Liver (tissue), 9 donors: ENCODE results near the gene SLC16A10. TPM values are rescaled to one million over a fixed set of nuclear protein-coding genes. Genes with fewer than 3 reads are reported as not detected.

ENCODE experiments used
- DNase-seq: peaks from one replicate; pipeline ENCODE4 v3.0.0-alpha.2; 2017; ENCODE audit warnings: low spot score
- H3K27ac ChIP-seq, 2 donors: one replicate each; pipeline ENCODE4 v1.7.0; 2013; ENCODE audit warnings: inconsistent platforms in 2 of 2, low read length in 2 of 2, control low read depth in 1 of 2, low read depth in 1 of 2, mild to moderate bottlenecking in 1 of 2
- H3K27me3 ChIP-seq, 4 donors: one replicate each; pipeline versions ENCODE4 v1.6.1 to v1.7.0; 2013; ENCODE audit warnings: low read length in 3 of 4, inconsistent platforms in 1 of 4, mild to moderate bottlenecking in 1 of 4, moderate library complexity in 1 of 4; ENCODE audit not compliant: control insufficient read depth in 4 of 4, insufficient read depth in 4 of 4
- H3K36me3 ChIP-seq, 4 donors: one replicate each; pipeline versions ENCODE4 v1.6.1 to v1.7.0; 2013; ENCODE audit warnings: low read length in 3 of 4, mild to moderate bottlenecking in 3 of 4, low read depth in 1 of 4, moderate library complexity in 1 of 4; ENCODE audit not compliant: control insufficient read depth in 4 of 4, insufficient read depth in 3 of 4
- H3K4me1 ChIP-seq, 4 donors: one replicate each; pipeline versions ENCODE4 v1.6.1 to v1.7.0; 2013; ENCODE audit warnings: low read length in 3 of 4, mild to moderate bottlenecking in 3 of 4, moderate library complexity in 1 of 4; ENCODE audit not compliant: control insufficient read depth in 4 of 4, insufficient read depth in 4 of 4
- H3K4me3 ChIP-seq, 3 donors: one replicate each; pipeline versions ENCODE4 v1.6.1 to v1.7.0; 2013; ENCODE audit warnings: low read length in 3 of 3, control low read depth in 1 of 3, low read depth in 1 of 3, mild to moderate bottlenecking in 1 of 3
- H3K9ac ChIP-seq, 2 donors: one replicate each; pipeline ENCODE4 v1.7.0; 2013; ENCODE audit warnings: low read length in 2 of 2, mild to moderate bottlenecking in 2 of 2, moderate library complexity in 2 of 2, control low read depth in 1 of 2, low read depth in 1 of 2
- H3K9me3 ChIP-seq, 4 donors: one replicate each; pipeline versions ENCODE4 v1.6.1 to v1.7.0; 2013; ENCODE audit warnings: low read length in 3 of 4; ENCODE audit not compliant: control insufficient read depth in 4 of 4
- ATF3 ChIP-seq: IDR thresholded peaks from 2 replicates; pipeline ENCODE4 v1.6.1; 2016; ENCODE audit warnings: antibody characterized with exemption
- CTCF ChIP-seq: fragments of 150-350 bp; IDR thresholded peaks from 2 replicates; pipeline ENCODE4 v1.5.1; 2017; ENCODE audit warnings: improper control_type of control experiment, low read depth, low read length; ENCODE audit not compliant: missing input control
- EGR1 ChIP-seq, 2 donors: IDR thresholded peaks; 2 replicates each; pipeline ENCODE4 v1.6.1; 2016 to 2018; ENCODE audit warnings: antibody characterized with exemption in 2 of 2, low read depth in 2 of 2
- FOXA1 ChIP-seq: IDR thresholded peaks from 2 replicates; pipeline ENCODE4 v1.6.1; 2016; ENCODE audit warnings: antibody characterized with exemption
- FOXA2 ChIP-seq: IDR thresholded peaks from 2 replicates; pipeline ENCODE4 v1.6.1; 2016; ENCODE audit warnings: antibody characterized with exemption
- GABPA ChIP-seq, 2 donors: IDR thresholded peaks in 1 of 2; conservative IDR thresholded peaks in 1 of 2; 2 replicates each; pipeline ENCODE4 v1.6.1; 2016; ENCODE audit warnings: antibody characterized with exemption in 2 of 2, mild to moderate bottlenecking in 1 of 2, moderate library complexity in 1 of 2
- HNF4A ChIP-seq, 2 donors: conservative IDR thresholded peaks; 2 replicates each; pipeline ENCODE4 v1.6.1; 2016; ENCODE audit warnings: antibody characterized with exemption in 2 of 2, mild to moderate bottlenecking in 2 of 2
- HNF4G ChIP-seq: IDR thresholded peaks from 2 replicates; pipeline ENCODE4 v1.6.1; 2016; ENCODE audit warnings: antibody characterized with exemption
- JUND ChIP-seq, 2 donors: IDR thresholded peaks; 2 replicates each; pipeline ENCODE4 v1.6.1; 2016; ENCODE audit warnings: antibody characterized with exemption in 2 of 2
- MAX ChIP-seq: IDR thresholded peaks from 2 replicates; pipeline ENCODE4 v1.6.1; 2016; ENCODE audit warnings: antibody characterized with exemption
- NR2F2 ChIP-seq: IDR thresholded peaks from 2 replicates; pipeline ENCODE4 v1.6.1; 2016; ENCODE audit warnings: antibody characterized with exemption
- RAD21 ChIP-seq, 2 donors: IDR thresholded peaks; 2 replicates each; pipeline ENCODE4 v1.6.1; 2016; ENCODE audit warnings: antibody characterized with exemption in 2 of 2, mild to moderate bottlenecking in 2 of 2
- REST ChIP-seq: IDR thresholded peaks from 2 replicates; pipeline ENCODE4 v1.6.1; 2016; ENCODE audit warnings: antibody characterized with exemption, mild to moderate bottlenecking
- RXRA ChIP-seq, 2 donors: IDR thresholded peaks; 2 replicates each; pipeline ENCODE4 v1.6.1; 2017 to 2018; ENCODE audit warnings: antibody characterized with exemption in 2 of 2, mild to moderate bottlenecking in 1 of 2
- SP1 ChIP-seq: IDR thresholded peaks from 2 replicates; pipeline ENCODE4 v1.6.1; 2018; ENCODE audit warnings: antibody characterized with exemption, mild to moderate bottlenecking
- TAF1 ChIP-seq: conservative IDR thresholded peaks from 2 replicates; pipeline ENCODE4 v1.6.1; 2016; ENCODE audit warnings: antibody characterized with exemption, mild to moderate bottlenecking
- YY1 ChIP-seq: IDR thresholded peaks from 2 replicates; pipeline ENCODE4 v1.6.1; 2016; ENCODE audit warnings: antibody characterized with exemption, mild to moderate bottlenecking
- ZBTB33 ChIP-seq: IDR thresholded peaks from 2 replicates; pipeline ENCODE4 v1.6.1; 2016; ENCODE audit warnings: antibody characterized with exemption
- WGBS: extraction: QIAGEN DNeasy Blood & Tissue Kit; methylation state at CpG from one replicate; pipeline ENCODE4 v1.1.7; 2013; 5-methylcytosine and 5-hydroxymethylcytosine counted together
- polyA plus RNA-seq, 2 donors: library from polyadenylated mRNA; stranded (reverse) in 1 of 2; unstranded in 1 of 2; fragments of 200-250 nt in 1 of 2; fragments of >200 nt in 1 of 2; fragmentation: Nextera tagmentation in 1 of 2; extraction: Ambion mirVana in 1 of 2; gene quantifications; one replicate each; pipeline versions ENCODE4 v1.2.1 to v1.2.3, GENCODE V29; 2013 to 2015
- total RNA-seq, 2 donors: library from RNA; depleted of rRNA; stranded (reverse); fragments of >200 nt; gene quantifications; one replicate each; pipeline ENCODE4 v1.2.3, GENCODE V29; 2014
- donor health status: healthy.
- donor health status: healthy.
- donor health status: healthy.
- donor health status: healthy.
- donor health status: healthy.

SLC16A10 gene
- total and polyA plus RNA-seq, 4 donors: 1.8 to 16.7 (median 8.4) TPM

- TF ChIP-seq FOXA2 (no peak), RXRA (IDR thresholded peaks at IDR 0.05) (no peak), NR2F2 (no peak), TAF1 (no peak), EGR1 (IDR thresholded peaks at IDR 0.05; ENCODE audit: low read depth in 2 of 2) (no peak), JUND (IDR thresholded peaks at IDR 0.05) (no peak), CTCF (no peak)
- no peaks in the 10 kb centered on the region for H3K27me3 ChIP-seq
- DNase-seq: no peak
- H3K4me3 ChIP-seq: no peak overlapping the region
- H3K36me3 ChIP-seq: no peaks in the 10 kb centered on the region
- peaks cover 0 to 6% (median 2%) of the 10 kb centered on the region in 4 donors for H3K4me1 ChIP-seq
- H3K27ac ChIP-seq: no peak overlapping the region
- WGBS: 95% methylated on average over 5 of the region's 5 CpGs
- H3K9ac ChIP-seq: no peak overlapping the region
- no peaks in the 10 kb centered on the region for H3K9me3 ChIP-seq
Observed at GRCh38 chr6:111157412-111157811, 70.1 kb downstream of the SLC16A10 start.

GRCh38 chr6:111159633-111160032 lies 72.3 kb downstream of the SLC16A10 start:
- Histone ChIP-seq H3K4me1 (peaks cover 0 to 6% (median 2%) of the 10 kb centered on the region in 4 donors), H3K9me3 (no peaks in the 10 kb centered on the region), H3K27me3 (no peaks in the 10 kb centered on the region), H3K27ac (no peak overlapping the region), H3K36me3 (no peaks in the 10 kb centered on the region), H3K4me3 (no peak overlapping the region), H3K9ac (no peak overlapping the region)
- no peak for DNase-seq
- no peak for TF ChIP-seq GABPA (IDR thresholded peaks at IDR 0.05 in 1 of 2, conservative IDR thresholded peaks at IDR 0.05 in 1 of 2)
- no peak for TF ChIP-seq HNF4G
- TF ChIP-seq ZBTB33: no peak
- no peak for TF ChIP-seq YY1
- no peak for TF ChIP-seq ATF3
- no peak for TF ChIP-seq HNF4A (conservative IDR thresholded peaks at IDR 0.05)
- no peak for TF ChIP-seq MAX
- no peak for TF ChIP-seq RAD21 (IDR thresholded peaks at IDR 0.05)
- TF ChIP-seq FOXA1: no peak
- TF ChIP-seq CTCF: no peak
- no peak for TF ChIP-seq JUND (IDR thresholded peaks at IDR 0.05)
- TF ChIP-seq FOXA2: no peak
- no peak for TF ChIP-seq TAF1
- no peak for TF ChIP-seq REST
- TF ChIP-seq NR2F2: no peak
- no peak for TF ChIP-seq SP1
- no peak for TF ChIP-seq EGR1 (IDR thresholded peaks at IDR 0.05; ENCODE audit: low read depth in 2 of 2)
- no peak for TF ChIP-seq RXRA (IDR thresholded peaks at IDR 0.05)
